Smooth muscle cell (in vitro differentiated cells): Measurements from ENCODE around the gene GUCY1A2. TPM values are rescaled to one million over a fixed set of nuclear protein-coding genes. Genes with fewer than 3 reads are reported as not detected.
"Not testable (repeated sequence)": the region's sequence is repeated elsewhere in the genome, so short reads cannot be mapped to it uniquely, and the experiment has no call there.

Source experiments
- DNase-seq: peaks from one replicate; lab custom pipeline; 2025; ENCODE audit not compliant: unreplicated experiment; lab: John Stamatoyannopoulos, UW
- H2AFZ ChIP-seq: fragments of 200-600 bp; sonication (generic); 2 replicates; pipeline ENCODE4 v1.6.0; 2016; ENCODE audit warnings: antibody characterized with exemption, low read depth, mild to moderate bottlenecking
- H3F3A ChIP-seq: fragments of 200-600 bp; sonication (generic); 2 replicates; pipeline ENCODE4 v1.6.0; 2017; ENCODE audit warnings: antibody characterized with exemption, low read depth
- H3K27ac ChIP-seq: fragments of 200-600 bp; sonication (generic); 2 replicates; pipeline ENCODE4 v1.5.1; 2016; ENCODE audit warnings: low read depth, mild to moderate bottlenecking
- H3K27me3 ChIP-seq: fragments of 200-600 bp; sonication (generic); 2 replicates; pipeline ENCODE4 v1.6.1; 2016; ENCODE audit warnings: low read depth, mild to moderate bottlenecking
- H3K36me3 ChIP-seq: fragments of 200-600 bp; sonication (generic); 2 replicates; pipeline ENCODE4 v1.5.1; 2016; ENCODE audit warnings: low read depth
- H3K4me1 ChIP-seq: fragments of 200-600 bp; sonication (generic); 2 replicates; pipeline ENCODE4 v1.5.1; 2016; ENCODE audit warnings: low read depth
- H3K4me2 ChIP-seq: fragments of 200-600 bp; sonication (generic); 2 replicates; pipeline ENCODE4 v1.6.0; 2016; ENCODE audit warnings: mild to moderate bottlenecking
- H3K4me3 ChIP-seq: fragments of 200-600 bp; sonication (generic); 2 replicates; pipeline ENCODE4 v1.5.1; 2016; ENCODE audit warnings: mild to moderate bottlenecking
- H3K79me2 ChIP-seq: fragments of 200-600 bp; sonication (generic); 2 replicates; pipeline ENCODE4 v1.6.0; 2016; ENCODE audit warnings: low read depth, mild to moderate bottlenecking
- H3K9ac ChIP-seq: fragments of 200-600 bp; sonication (generic); 2 replicates; pipeline ENCODE4 v1.6.0; 2016; ENCODE audit warnings: low read depth
- H3K9me3 ChIP-seq: fragments of 200-600 bp; sonication (generic); replicated peaks from 2 replicates; pipeline ENCODE4 v1.5.1; 2016; ENCODE audit warnings: low read depth
- H4K20me1 ChIP-seq: fragments of 200-600 bp; sonication (generic); 2 replicates; pipeline ENCODE4 v1.6.0; 2016; ENCODE audit warnings: low read depth
- CTCF ChIP-seq: fragments of 200-600 bp; sonication (generic); IDR thresholded peaks from 2 replicates; pipeline ENCODE4 v1.5.1; 2017; ENCODE audit warnings: borderline replicate concordance, mild to moderate bottlenecking, antibody characterized with exemption; ENCODE audit not compliant: insufficient read depth, poor library complexity, severe bottlenecking
- WGBS: methylation state at CpG from one replicate; pipeline ENCODE4 v1.1.7; 2016; ENCODE audit warnings: low lambda C conversion rate; 5-methylcytosine and 5-hydroxymethylcytosine counted together
- polyA plus RNA-seq: library from polyadenylated mRNA; unstranded; fragments of >200 nt; fragmentation: Nextera tagmentation; extraction: Ambion mirVana; gene quantifications from 2 replicates; pipeline ENCODE4 v1.2.1, GENCODE V29; 2016
- total RNA-seq: library from RNA; depleted of rRNA; stranded (reverse); fragments of >200 nt; gene quantifications from 2 replicates; pipeline ENCODE4 v1.2.3, GENCODE V29; 2014

Gene GUCY1A2
- total RNA-seq, result 1.1 and 1.6 TPM in 2 replicates
- 0.08 and 0.18 TPM in 2 replicates for polyA plus RNA-seq

GRCh38 chr11:107018219-107018901 lies at the start of gene GUCY1A2:
GUCY1A2 (minus strand) TSS chr11:107018476; CDS start chr11:107018055, 421 bp downstream.
- Histone ChIP-seq H3K27ac (no peak within 1 kb of the TSS), H3K79me2 (no peaks in the 10 kb centered on the region), H3K4me2 (peak within 1 kb of the TSS; percentile 94), H3K9ac (no peak within 1 kb of the TSS), H2AFZ (peak within 1 kb of the TSS; percentile 63), H4K20me1 (peaks cover 4% of the 10 kb centered on the region), H3K9me3 (no peaks in the 10 kb centered on the region), H3F3A (no peaks in the 10 kb centered on the region), H3K27me3 (peaks cover 56% of the 10 kb centered on the region), H3K4me3 (peak within 1 kb of the TSS; percentile 67), H3K4me1 (no peaks in the 10 kb centered on the region), H3K36me3 (no peaks in the 10 kb centered on the region)
- peak; percentile 26 for DNase-seq
- no peak for TF ChIP-seq CTCF
- 3% methylated on average over 35 of the region's 67 CpGs for WGBS

GRCh38 chr11:107054391-107054790 lies 36.1 kb upstream of the GUCY1A2 start:
- H2AFZ ChIP-seq, result no peak overlapping the region
- H3K4me2 ChIP-seq, result no peak overlapping the region
- WGBS, result 91% methylated on average over 1 of the region's 1 CpG
- no peaks in the 10 kb centered on the region for H3K27me3 ChIP-seq
- no peak overlapping the region for H3K9ac ChIP-seq
- H3K9me3 ChIP-seq, result no peaks in the 10 kb centered on the region
- TF ChIP-seq CTCF, result no peak
- no peaks in the 10 kb centered on the region for H4K20me1 ChIP-seq
- DNase-seq, result no peak
- no peaks in the 10 kb centered on the region for H3K4me1 ChIP-seq
- H3K4me3 ChIP-seq, result no peak overlapping the region
- H3F3A ChIP-seq, result no peaks in the 10 kb centered on the region
- H3K36me3 ChIP-seq, result no peaks in the 10 kb centered on the region
- no peak overlapping the region for H3K27ac ChIP-seq
- no peaks in the 10 kb centered on the region for H3K79me2 ChIP-seq

- H2AFZ ChIP-seq, H4K20me1 ChIP-seq, DNase-seq, H3F3A ChIP-seq, H3K9ac ChIP-seq, H3K36me3 ChIP-seq, H3K9me3 ChIP-seq, H3K4me3 ChIP-seq, H3K27ac ChIP-seq, H3K27me3 ChIP-seq, H3K79me2 ChIP-seq, H3K4me1 ChIP-seq, H3K4me2 ChIP-seq: not testable (repeated sequence)
- 47% methylated on average over 4 of the region's 4 CpGs for WGBS
Measured at GRCh38 chr11:107051332-107051731, 33.1 kb upstream of the GUCY1A2 start.

GRCh38 chr11:107050899-107051298 lies 32.6 kb upstream of the GUCY1A2 start:
- H3K27ac ChIP-seq, H3K36me3 ChIP-seq, H3K9ac ChIP-seq, H3K27me3 ChIP-seq, H3F3A ChIP-seq, H3K4me1 ChIP-seq, H3K9me3 ChIP-seq, H3K79me2 ChIP-seq, H3K4me3 ChIP-seq, H4K20me1 ChIP-seq, H2AFZ ChIP-seq, H3K4me2 ChIP-seq, DNase-seq: not testable (repeated sequence)
- WGBS, result 87% methylated on average over 2 of the region's 2 CpGs

- no peak overlapping the region for H3K27ac ChIP-seq
- no peak for DNase-seq
Measured at GRCh38 chr11:107050121-107050520, 31.8 kb upstream of the GUCY1A2 start.

More at GRCh38 chr11:107050121-107050520, 31.8 kb upstream of the GUCY1A2 start:
- Histone ChIP-seq H3K4me3 (no peak overlapping the region), H3K9ac (no peak overlapping the region), H3K27me3 (no peaks in the 10 kb centered on the region), H2AFZ (no peak overlapping the region), H3K9me3 (no peaks in the 10 kb centered on the region), H3K4me2 (no peak overlapping the region), H3K36me3 (no peaks in the 10 kb centered on the region), H3K79me2 (no peaks in the 10 kb centered on the region), H3K4me1 (no peaks in the 10 kb centered on the region), H4K20me1 (no peaks in the 10 kb centered on the region), H3F3A (no peaks in the 10 kb centered on the region)
- 70% methylated on average over 5 of the region's 5 CpGs for WGBS
- no peak for TF ChIP-seq CTCF
